GM18907 (cell line): ENCODE measurements around the gene PLOD3.
A peak's percentile ranks its signal among the peaks of the same experiment; 100 is the strongest.

Experiments
- ATAC-seq: cut with Tn5 transposase; IDR thresholded peaks from one replicate; pipeline ENCODE4 v1.9.1; 2021; ENCODE audit warnings: mild to moderate bottlenecking, moderate library complexity; ENCODE audit not compliant: unreplicated experiment

Gene PLOD3

GRCh38 chr7:101166909-101167644 is 50.3 kb downstream of the PLOD3 start:
- no peak for ATAC-seq

GRCh38 chr7:101166648-101166908 is 50.8 kb downstream of the PLOD3 start:
- no peak for ATAC-seq

DNA sequence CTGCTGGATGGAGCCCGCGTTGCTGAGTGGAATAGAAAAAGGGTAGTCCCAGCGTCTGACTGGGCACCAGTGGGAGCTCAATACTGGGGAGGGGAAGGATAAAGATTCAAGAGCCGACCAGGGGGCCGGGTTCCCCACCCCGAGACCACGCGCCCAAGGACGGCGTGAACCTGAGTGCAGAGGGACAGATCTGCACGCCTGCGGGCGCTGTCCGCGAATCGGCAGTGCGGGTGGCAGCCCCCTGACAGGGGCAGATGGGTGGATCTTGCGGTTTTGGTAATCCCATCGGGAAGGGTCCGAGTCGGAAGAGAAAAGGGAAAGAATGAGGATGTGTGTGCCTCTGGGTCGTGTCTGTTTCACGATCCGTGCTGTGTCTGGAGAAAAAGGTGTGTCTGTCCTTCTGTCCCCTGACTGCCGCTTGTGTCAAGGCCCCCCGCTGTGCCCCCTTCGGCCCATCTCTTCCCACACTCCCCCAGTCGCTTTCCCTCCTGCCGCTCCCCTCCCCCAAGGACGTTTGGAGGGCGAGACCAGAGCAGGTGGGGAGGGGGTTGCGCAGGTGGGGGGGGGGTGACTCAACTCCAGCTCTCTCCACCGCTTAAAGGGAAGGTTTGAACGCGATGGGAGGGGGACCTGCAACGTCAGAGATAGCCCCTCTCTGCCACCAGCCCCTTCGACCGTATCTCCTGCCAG is 51.3 kb downstream of the PLOD3 start:
- ATAC-seq = no peak

DNA sequence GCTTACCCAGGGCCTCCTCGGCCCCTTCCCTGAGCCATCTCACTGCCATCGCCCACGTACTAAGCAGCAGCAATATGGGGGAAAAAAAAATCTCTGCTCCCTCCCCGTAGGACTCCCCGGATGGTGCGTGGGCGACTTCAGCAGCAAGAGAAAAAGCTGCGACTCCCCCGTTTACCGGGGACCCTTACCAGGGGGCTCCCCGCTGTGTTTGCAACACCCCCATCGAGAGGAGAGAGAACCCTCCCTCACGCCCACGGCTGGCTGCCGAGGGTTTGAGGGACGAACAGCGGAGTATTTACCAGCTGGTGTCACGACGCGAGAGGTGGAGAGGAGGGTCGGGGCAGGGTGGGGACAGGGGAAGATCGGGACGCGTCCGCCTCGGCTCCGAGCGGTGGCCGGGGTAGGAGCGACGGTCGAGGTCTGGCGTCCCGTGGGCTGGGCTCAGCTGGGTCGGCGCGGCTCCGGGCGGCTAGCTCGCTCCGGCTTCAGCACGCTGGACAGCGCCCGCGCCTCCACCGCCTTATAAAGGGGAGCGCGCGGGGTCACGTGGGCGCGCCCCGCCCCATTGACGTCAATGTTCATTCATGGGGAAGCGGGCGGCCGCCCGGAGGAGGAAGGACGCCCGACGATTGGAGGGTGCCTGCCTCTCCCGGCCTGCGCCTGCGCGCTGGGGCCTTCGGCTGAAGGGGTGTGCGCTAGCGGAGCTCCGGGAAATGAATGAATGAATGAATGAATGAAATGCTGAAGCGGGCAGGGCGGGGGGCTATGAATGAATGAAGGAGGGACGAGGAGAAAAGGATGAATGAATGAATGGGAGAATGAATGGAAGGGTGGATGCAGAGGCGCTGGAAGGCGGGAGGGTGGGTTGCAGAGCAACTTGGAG is 52.1 kb downstream of the PLOD3 start, which contains the start of gene VGF:
Gene VGF (minus strand): TSS at position 495 of the 883 bp plus-strand sequence. CDS start 726 bp downstream, outside the sequence.
- peak; percentile 71 for ATAC-seq

- no peak for ATAC-seq
These were observed 53.1 kb downstream of the PLOD3 start for GRCh38 chr7:101164071-101164840.

GRCh38 chr7:101163279-101164070 is 53.9 kb downstream of the PLOD3 start:
- no peak for ATAC-seq

DNA sequence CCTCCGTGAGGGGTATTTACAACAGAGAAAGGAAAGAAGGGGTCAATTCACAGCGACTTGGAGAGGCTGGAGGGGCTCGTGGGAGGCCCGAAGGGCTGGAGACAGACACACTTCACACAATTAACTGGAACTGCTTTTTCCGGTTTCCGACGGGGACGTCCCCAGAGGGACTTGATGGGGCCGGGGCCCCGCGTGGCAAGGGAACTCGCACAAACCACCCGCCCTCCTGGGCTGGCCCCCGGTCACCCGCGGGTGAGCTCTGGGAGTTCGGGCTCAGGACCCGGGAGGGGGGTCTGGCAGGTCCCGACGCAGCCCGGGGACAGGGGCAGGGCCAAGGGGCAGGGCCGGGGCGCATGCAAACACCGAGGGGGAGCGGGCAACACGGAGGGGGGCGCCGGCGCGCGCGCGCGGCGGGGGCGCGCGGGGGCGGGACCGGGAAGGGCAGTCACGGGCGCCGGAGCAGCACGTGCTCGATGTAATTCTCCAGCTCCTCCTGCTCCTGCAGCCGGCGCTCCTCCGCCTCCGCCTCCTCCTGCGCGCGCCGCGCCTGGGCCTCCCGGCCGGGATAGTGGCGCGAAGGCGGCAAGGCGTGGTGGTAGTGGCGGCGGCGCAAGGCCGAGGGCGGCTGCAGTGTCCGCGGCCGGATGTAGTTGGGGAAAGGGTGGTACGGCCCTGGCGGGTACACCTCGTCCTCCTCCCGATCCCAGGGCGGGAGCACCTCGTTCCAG is 54.7 kb downstream of the PLOD3 start:
- ATAC-seq = no peak

GRCh38 chr7:101161692-101162471 is 55.5 kb downstream of the PLOD3 start:
- no peak for ATAC-seq

- no peak for ATAC-seq
These were observed 56.5 kb downstream of the PLOD3 start for GRCh38 chr7:101160910-101161309.

GRCh38 chr7:101159696-101160674 is 57.4 kb downstream of the PLOD3 start:
- no peak for ATAC-seq

DNA sequence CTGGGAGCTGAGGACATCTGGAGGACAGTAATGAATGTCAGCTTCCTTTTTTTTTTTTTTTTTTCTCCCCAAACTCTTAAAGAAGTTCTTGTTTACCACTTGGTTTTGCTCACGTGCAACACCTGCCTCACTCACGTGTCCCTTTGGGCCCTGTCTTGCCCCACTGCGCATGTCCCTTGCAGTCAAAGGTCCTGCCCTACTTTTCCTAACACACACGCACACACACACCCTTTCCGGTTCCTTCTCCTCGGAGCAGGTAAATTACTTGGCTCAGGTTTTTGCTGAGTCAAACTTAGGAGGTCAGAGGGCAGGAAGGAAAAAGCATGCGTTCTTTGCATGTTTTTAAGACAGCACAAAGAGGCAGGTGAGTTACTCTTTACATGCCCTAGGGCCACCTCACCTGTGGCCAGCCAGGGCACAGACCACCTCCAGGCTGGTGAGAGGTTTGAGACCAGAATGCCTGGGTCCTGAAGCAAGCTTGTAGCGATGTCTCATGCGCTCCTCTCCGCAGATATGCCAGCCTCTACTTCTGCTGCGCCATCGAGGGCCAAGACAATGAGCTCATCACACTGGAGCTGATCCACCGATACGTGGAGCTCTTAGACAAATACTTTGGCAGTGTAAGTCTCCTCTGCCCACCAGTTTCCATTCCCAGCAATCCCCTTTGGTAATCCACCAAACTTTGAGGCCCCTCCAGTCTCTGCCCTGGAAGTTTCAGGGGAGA is 60.4 kb downstream of the PLOD3 start:
- ATAC-seq = no peak

DNA sequence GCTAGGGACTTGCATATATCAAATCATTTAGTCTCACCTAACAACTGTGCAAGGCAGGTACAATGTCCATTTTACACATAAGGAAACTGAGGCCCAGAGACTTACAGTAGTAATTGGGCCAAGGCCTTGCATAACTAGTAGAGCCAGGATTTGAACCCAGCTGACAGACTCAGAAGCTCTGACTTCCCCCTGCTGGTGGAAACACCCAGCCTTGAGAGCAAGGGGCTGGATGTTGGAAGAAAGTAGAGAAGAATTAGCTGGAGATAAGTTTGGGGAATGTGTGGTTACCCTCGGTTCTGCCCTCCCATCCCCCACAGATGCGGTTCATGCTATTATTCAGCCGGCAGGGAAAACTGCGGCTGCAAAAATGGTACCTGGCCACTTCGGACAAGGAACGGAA is 61.1 kb downstream of the PLOD3 start:
- no peak for ATAC-seq
